ENCODE measurements around the gene GAB2.

The GAB2 gene

DNA sequence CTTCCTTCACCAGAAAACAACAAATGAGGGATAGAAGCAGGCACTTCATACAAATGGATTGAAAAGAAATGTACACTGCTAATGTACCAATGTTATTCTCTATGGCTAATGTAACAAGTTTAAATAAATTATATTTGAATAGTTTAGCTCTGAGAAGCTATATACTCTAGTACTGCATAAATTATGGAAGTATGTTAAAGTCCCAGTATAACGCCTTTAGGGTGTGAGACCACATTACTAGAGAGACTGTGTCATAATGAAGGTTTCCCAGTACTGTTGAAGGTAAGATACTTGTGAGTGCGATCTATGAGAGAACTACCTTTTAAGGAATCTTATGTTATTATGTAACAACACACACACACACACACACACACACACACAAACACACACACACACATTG lies 39.8 kb upstream of the GAB2 start:
- TF ChIP-seq, protein P1, sequence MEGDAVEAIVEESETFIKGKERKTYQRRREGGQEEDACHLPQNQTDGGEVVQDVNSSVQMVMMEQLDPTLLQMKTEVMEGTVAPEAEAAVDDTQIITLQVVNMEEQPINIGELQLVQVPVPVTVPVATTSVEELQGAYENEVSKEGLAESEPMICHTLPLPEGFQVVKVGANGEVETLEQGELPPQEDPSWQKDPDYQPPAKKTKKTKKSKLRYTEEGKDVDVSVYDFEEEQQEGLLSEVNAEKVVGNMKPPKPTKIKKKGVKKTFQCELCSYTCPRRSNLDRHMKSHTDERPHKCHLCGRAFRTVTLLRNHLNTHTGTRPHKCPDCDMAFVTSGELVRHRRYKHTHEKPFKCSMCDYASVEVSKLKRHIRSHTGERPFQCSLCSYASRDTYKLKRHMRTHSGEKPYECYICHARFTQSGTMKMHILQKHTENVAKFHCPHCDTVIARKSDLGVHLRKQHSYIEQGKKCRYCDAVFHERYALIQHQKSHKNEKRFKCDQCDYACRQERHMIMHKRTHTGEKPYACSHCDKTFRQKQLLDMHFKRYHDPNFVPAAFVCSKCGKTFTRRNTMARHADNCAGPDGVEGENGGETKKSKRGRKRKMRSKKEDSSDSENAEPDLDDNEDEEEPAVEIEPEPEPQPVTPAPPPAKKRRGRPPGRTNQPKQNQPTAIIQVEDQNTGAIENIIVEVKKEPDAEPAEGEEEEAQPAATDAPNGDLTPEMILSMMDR (conservative IDR thresholded peaks at IDR 0.05; ENCODE audit: low read depth, low read length), result no peak
- DNase-seq (ENCODE audit: low read depth), result no peak
- H3K4me3 ChIP-seq (ENCODE audit: low read depth, low read length), result no peak overlapping the region

GRCh38 chr11:78453140-78453935 lies 35.7 kb upstream of the GAB2 start:
- H3K4me3 ChIP-seq (ENCODE audit: low read depth, low read length), result no peak overlapping the region
- DNase-seq (ENCODE audit: low read depth), result peak; percentile 67
- TF ChIP-seq, protein P1 (conservative IDR thresholded peaks at IDR 0.05; ENCODE audit: low read depth, low read length), result no peak

- TF ChIP-seq, protein P1 (conservative IDR thresholded peaks at IDR 0.05; ENCODE audit: low read depth, low read length), result no peak
- DNase-seq (ENCODE audit: low read depth), result peak; percentile 19
- no peak overlapping the region for H3K4me3 ChIP-seq (ENCODE audit: low read depth, low read length)
These were observed 33.9 kb upstream of the GAB2 start for GRCh38 chr11:78451371-78452150.

GRCh38 chr11:78450866-78451265 lies 33.2 kb upstream of the GAB2 start:
- TF ChIP-seq, protein P1 (conservative IDR thresholded peaks at IDR 0.05; ENCODE audit: low read depth, low read length), result no peak
- no peak for DNase-seq (ENCODE audit: low read depth)
- H3K4me3 ChIP-seq (ENCODE audit: low read depth, low read length), result no peak overlapping the region

- peak; percentile 31 for DNase-seq (ENCODE audit: low read depth)
- no peak overlapping the region for H3K4me3 ChIP-seq (ENCODE audit: low read depth, low read length)
- TF ChIP-seq, protein P1 (conservative IDR thresholded peaks at IDR 0.05; ENCODE audit: low read depth, low read length), result no peak
These were observed 32.2 kb upstream of the GAB2 start for GRCh38 chr11:78449866-78450265.

- no peak overlapping the region for H3K4me3 ChIP-seq (ENCODE audit: low read depth, low read length)
- TF ChIP-seq, protein P1 (conservative IDR thresholded peaks at IDR 0.05; ENCODE audit: low read depth, low read length), result no peak
- DNase-seq (ENCODE audit: low read depth), result no peak
These were observed 28.6 kb upstream of the GAB2 start for GRCh38 chr11:78446210-78446609.

All from choroid plexus epithelial cell (primary cell).